ENCODE data around the gene MS4A18.
"Not testable (repeated sequence)": the region's sequence is repeated elsewhere in the genome, so short reads cannot be mapped to it uniquely, and the experiment has no call there.

Gene MS4A18

GRCh38 chr11:60705895-60706294 is 18.6 kb upstream of the MS4A18 start:
- no peak overlapping the region for H3K4me3 ChIP-seq (ENCODE audit: low read length)
- no peak for DNase-seq (ENCODE audit: low read depth, low spot score)
- no CpG with 5 or more reads among the region's 5 CpGs for WGBS (ENCODE audit: insufficient coverage, insufficient read length)
- H3K9me3 ChIP-seq (ENCODE audit: control insufficient read depth, insufficient read depth, low read length), result no peaks in the 10 kb centered on the region
- H3K36me3 ChIP-seq (ENCODE audit: control insufficient read depth, insufficient read depth, low read length), result no peaks in the 10 kb centered on the region
- no peaks in the 10 kb centered on the region for H3K27me3 ChIP-seq (ENCODE audit: control insufficient read depth, insufficient read depth, low read length)
- H3K4me1 ChIP-seq (ENCODE audit: control insufficient read depth, insufficient read depth, low read length), result no peaks in the 10 kb centered on the region
- no peak overlapping the region for H3K27ac ChIP-seq (ENCODE audit: low read length)

- H3K9me3 ChIP-seq (ENCODE audit: control insufficient read depth, insufficient read depth, low read length), result no peaks in the 10 kb centered on the region
- WGBS (ENCODE audit: insufficient coverage, insufficient read length), result no CpG with 5 or more reads among the region's 5 CpGs
Measured at GRCh38 chr11:60706931-60707330, 17.6 kb upstream of the MS4A18 start.

GRCh38 chr11:60710482-60710881 is 14.0 kb upstream of the MS4A18 start:
- H3K4me3 ChIP-seq (ENCODE audit: low read length), result no peak overlapping the region
- no peaks in the 10 kb centered on the region for H3K9me3 ChIP-seq (ENCODE audit: control insufficient read depth, insufficient read depth, low read length)
- H3K27me3 ChIP-seq (ENCODE audit: control insufficient read depth, insufficient read depth, low read length), result no peaks in the 10 kb centered on the region
- no peak for DNase-seq (ENCODE audit: low read depth, low spot score)
- H3K36me3 ChIP-seq (ENCODE audit: control insufficient read depth, insufficient read depth, low read length), result no peaks in the 10 kb centered on the region
- WGBS (ENCODE audit: insufficient coverage, insufficient read length), result no CpG with 5 or more reads among the region's 4 CpGs
- no peak overlapping the region for H3K27ac ChIP-seq (ENCODE audit: low read length)
- H3K4me1 ChIP-seq (ENCODE audit: control insufficient read depth, insufficient read depth, low read length), result no peaks in the 10 kb centered on the region

More at GRCh38 chr11:60706931-60707330, 17.6 kb upstream of the MS4A18 start:
- H3K4me1 ChIP-seq (ENCODE audit: control insufficient read depth, insufficient read depth, low read length), result no peaks in the 10 kb centered on the region
- no peaks in the 10 kb centered on the region for H3K36me3 ChIP-seq (ENCODE audit: control insufficient read depth, insufficient read depth, low read length)
- H3K27ac ChIP-seq (ENCODE audit: low read length), result no peak overlapping the region
- no peak for DNase-seq (ENCODE audit: low read depth, low spot score)
- no peaks in the 10 kb centered on the region for H3K27me3 ChIP-seq (ENCODE audit: control insufficient read depth, insufficient read depth, low read length)
- no peak overlapping the region for H3K4me3 ChIP-seq (ENCODE audit: low read length)

- H3K4me3 ChIP-seq (ENCODE audit: low read length), result no peak overlapping the region
- H3K36me3 ChIP-seq (ENCODE audit: control insufficient read depth, insufficient read depth, low read length), result no peaks in the 10 kb centered on the region
- no CpG with 5 or more reads among the region's 4 CpGs for WGBS (ENCODE audit: insufficient coverage, insufficient read length)
Measured at GRCh38 chr11:60711276-60711675, 13.2 kb upstream of the MS4A18 start.

GRCh38 chr11:60713423-60713822 is 11.1 kb upstream of the MS4A18 start:
- not testable (repeated sequence) for H3K36me3 ChIP-seq (ENCODE audit: control insufficient read depth, insufficient read depth, low read length); DNase-seq (ENCODE audit: low read depth, low spot score); H3K27ac ChIP-seq (ENCODE audit: low read length); H3K27me3 ChIP-seq (ENCODE audit: control insufficient read depth, insufficient read depth, low read length); H3K4me3 ChIP-seq (ENCODE audit: low read length); H3K9me3 ChIP-seq (ENCODE audit: control insufficient read depth, insufficient read depth, low read length); H3K4me1 ChIP-seq (ENCODE audit: control insufficient read depth, insufficient read depth, low read length)
- WGBS (ENCODE audit: insufficient coverage, insufficient read length), result no CpG with 5 or more reads among the region's 6 CpGs

More at GRCh38 chr11:60711276-60711675, 13.2 kb upstream of the MS4A18 start:
- H3K9me3 ChIP-seq (ENCODE audit: control insufficient read depth, insufficient read depth, low read length), result no peaks in the 10 kb centered on the region
- DNase-seq (ENCODE audit: low read depth, low spot score), result no peak
- no peaks in the 10 kb centered on the region for H3K4me1 ChIP-seq (ENCODE audit: control insufficient read depth, insufficient read depth, low read length)
- no peak overlapping the region for H3K27ac ChIP-seq (ENCODE audit: low read length)
- no peaks in the 10 kb centered on the region for H3K27me3 ChIP-seq (ENCODE audit: control insufficient read depth, insufficient read depth, low read length)

- Histone ChIP-seq H3K9me3 (ENCODE audit: control insufficient read depth, insufficient read depth, low read length) (no peaks in the 10 kb centered on the region), H3K36me3 (ENCODE audit: control insufficient read depth, insufficient read depth, low read length) (no peaks in the 10 kb centered on the region), H3K4me1 (ENCODE audit: control insufficient read depth, insufficient read depth, low read length) (no peaks in the 10 kb centered on the region), H3K27ac (ENCODE audit: low read length) (no peak overlapping the region), H3K27me3 (ENCODE audit: control insufficient read depth, insufficient read depth, low read length) (no peaks in the 10 kb centered on the region; the same call in 1 of the 2 replicates), H3K4me3 (ENCODE audit: low read length) (no peak overlapping the region)
- no peak for DNase-seq (ENCODE audit: low read depth, low spot score)
- no CpG with 5 or more reads among the region's 5 CpGs for WGBS (ENCODE audit: insufficient coverage, insufficient read length)
Measured at GRCh38 chr11:60717956-60718355, 6.6 kb upstream of the MS4A18 start.

GRCh38 chr11:60718524-60719316 is 5.8 kb upstream of the MS4A18 start:
- no peak overlapping the region for H3K4me3 ChIP-seq (ENCODE audit: low read length)
- no peaks in the 10 kb centered on the region; the same call in 1 of the 2 replicates for H3K27me3 ChIP-seq (ENCODE audit: control insufficient read depth, insufficient read depth, low read length)
- no peaks in the 10 kb centered on the region for H3K4me1 ChIP-seq (ENCODE audit: control insufficient read depth, insufficient read depth, low read length)
- no peaks in the 10 kb centered on the region for H3K36me3 ChIP-seq (ENCODE audit: control insufficient read depth, insufficient read depth, low read length)
- H3K27ac ChIP-seq (ENCODE audit: low read length), result no peak overlapping the region
- H3K9me3 ChIP-seq (ENCODE audit: control insufficient read depth, insufficient read depth, low read length), result no peaks in the 10 kb centered on the region
- DNase-seq (ENCODE audit: low read depth, low spot score), result no peak
- WGBS (ENCODE audit: insufficient coverage, insufficient read length), result no CpG with 5 or more reads among the region's 10 CpGs

- no peaks in the 10 kb centered on the region; the same call in 1 of the 2 replicates for H3K27me3 ChIP-seq (ENCODE audit: control insufficient read depth, insufficient read depth, low read length)
- H3K9me3 ChIP-seq (ENCODE audit: control insufficient read depth, insufficient read depth, low read length), result no peaks in the 10 kb centered on the region
- no peaks in the 10 kb centered on the region for H3K36me3 ChIP-seq (ENCODE audit: control insufficient read depth, insufficient read depth, low read length)
- no CpG with 5 or more reads among the region's 4 CpGs for WGBS (ENCODE audit: insufficient coverage, insufficient read length)
- no peak for DNase-seq (ENCODE audit: low read depth, low spot score)
- no peaks in the 10 kb centered on the region for H3K4me1 ChIP-seq (ENCODE audit: control insufficient read depth, insufficient read depth, low read length)
- no peak overlapping the region for H3K4me3 ChIP-seq (ENCODE audit: low read length)
- H3K27ac ChIP-seq (ENCODE audit: low read length), result no peak overlapping the region
Measured at GRCh38 chr11:60719391-60719790, 5.1 kb upstream of the MS4A18 start.

GRCh38 chr11:60720460-60720859 is 4.1 kb upstream of the MS4A18 start:
- DNase-seq (ENCODE audit: low read depth, low spot score), result no peak
- no peaks in the 10 kb centered on the region for H3K9me3 ChIP-seq (ENCODE audit: control insufficient read depth, insufficient read depth, low read length)
- no peaks in the 10 kb centered on the region for H3K36me3 ChIP-seq (ENCODE audit: control insufficient read depth, insufficient read depth, low read length)
- no peaks in the 10 kb centered on the region for H3K4me1 ChIP-seq (ENCODE audit: control insufficient read depth, insufficient read depth, low read length)
- no peaks in the 10 kb centered on the region; the same call in 1 of the 2 replicates for H3K27me3 ChIP-seq (ENCODE audit: control insufficient read depth, insufficient read depth, low read length)
- 100% methylated on average over 1 of the region's 6 CpGs for WGBS (ENCODE audit: insufficient coverage, insufficient read length)
- H3K27ac ChIP-seq (ENCODE audit: low read length), result no peak overlapping the region
- H3K4me3 ChIP-seq (ENCODE audit: low read length), result no peak overlapping the region

- Histone ChIP-seq H3K9me3 (ENCODE audit: control insufficient read depth, insufficient read depth, low read length) (no peaks in the 10 kb centered on the region), H3K36me3 (ENCODE audit: control insufficient read depth, insufficient read depth, low read length) (no peaks in the 10 kb centered on the region), H3K4me3 (ENCODE audit: low read length) (no peak overlapping the region), H3K27me3 (ENCODE audit: control insufficient read depth, insufficient read depth, low read length) (no peaks in the 10 kb centered on the region; the same call in 1 of the 2 replicates), H3K27ac (ENCODE audit: low read length) (no peak overlapping the region), H3K4me1 (ENCODE audit: control insufficient read depth, insufficient read depth, low read length) (no peaks in the 10 kb centered on the region)
- DNase-seq (ENCODE audit: low read depth, low spot score), result no peak
- no CpG with 5 or more reads among the region's 1 CpG for WGBS (ENCODE audit: insufficient coverage, insufficient read length)
Measured at GRCh38 chr11:60725592-60725991, 1.1 kb downstream of the MS4A18 start.

GRCh38 chr11:60731586-60731985 is 7.1 kb downstream of the MS4A18 start:
- Histone ChIP-seq H3K4me1 (ENCODE audit: control insufficient read depth, insufficient read depth, low read length) (no peaks in the 10 kb centered on the region), H3K4me3 (ENCODE audit: low read length) (no peak overlapping the region), H3K36me3 (ENCODE audit: control insufficient read depth, insufficient read depth, low read length) (no peaks in the 10 kb centered on the region), H3K9me3 (ENCODE audit: control insufficient read depth, insufficient read depth, low read length) (no peaks in the 10 kb centered on the region), H3K27ac (ENCODE audit: low read length) (no peak overlapping the region), H3K27me3 (ENCODE audit: control insufficient read depth, insufficient read depth, low read length) (no peaks in the 10 kb centered on the region)
- no peak for DNase-seq (ENCODE audit: low read depth, low spot score)
- WGBS (ENCODE audit: insufficient coverage, insufficient read length), result no CpG with 5 or more reads among the region's 8 CpGs
